ENCODE results near the gene TIMP1.
A peak's percentile ranks its signal among the peaks of the same experiment; 100 is the strongest.

TIMP1 gene

DNA sequence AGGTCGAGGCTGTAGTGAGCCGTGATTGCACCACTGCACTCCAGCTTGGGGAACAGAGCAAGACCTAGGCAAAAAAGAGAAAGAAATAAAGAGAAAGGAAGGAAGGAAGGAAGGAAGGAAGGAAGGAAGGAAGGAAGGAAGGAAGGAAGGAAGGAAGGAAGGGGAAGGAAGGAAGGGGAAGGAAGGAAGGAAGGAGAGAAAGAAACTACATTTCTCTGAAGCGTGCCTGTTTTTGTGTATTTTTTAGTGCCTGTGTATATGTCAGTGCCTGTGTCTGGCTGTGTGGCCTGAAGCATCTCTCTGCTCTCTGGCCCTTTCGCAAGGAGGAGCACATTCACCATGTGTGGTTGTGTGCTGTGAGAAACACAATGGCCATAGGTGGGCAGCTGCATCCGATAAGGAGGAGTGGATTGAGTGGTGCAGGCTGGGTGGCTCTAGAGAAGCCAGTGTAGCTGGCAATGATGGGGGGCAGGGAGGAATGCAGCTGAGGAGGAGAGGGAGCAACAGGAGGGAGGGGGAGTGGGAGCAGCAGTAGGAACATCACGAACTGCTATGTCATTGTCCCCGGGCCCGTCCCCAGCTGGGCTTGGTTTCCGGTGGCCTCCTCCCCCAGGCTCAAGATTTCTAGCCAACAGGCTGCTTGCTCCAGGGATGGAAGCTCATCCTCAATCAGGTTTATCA is 26.0 kb downstream of the TIMP1 start:
- no peak for DNase-seq

DNA sequence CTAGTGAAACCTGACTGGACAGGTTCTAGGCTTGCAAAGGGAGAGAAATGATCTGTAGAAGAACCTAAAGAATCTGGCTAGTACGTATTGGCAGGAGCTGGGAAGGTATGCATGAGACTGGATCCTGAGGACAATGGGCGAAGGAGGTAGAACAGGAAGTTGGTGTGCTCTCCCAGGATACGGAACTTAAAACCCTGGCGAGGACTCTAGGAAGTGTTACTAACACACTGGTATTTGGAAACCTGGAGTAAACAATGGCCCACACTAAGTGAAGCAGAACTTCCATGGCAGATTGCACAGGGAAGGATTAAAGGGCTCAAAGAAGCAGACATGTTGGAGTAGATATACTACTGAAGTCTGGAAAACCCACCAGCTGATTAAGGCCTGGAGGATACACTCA is 28.3 kb downstream of the TIMP1 start:
- no peak for DNase-seq

DNA sequence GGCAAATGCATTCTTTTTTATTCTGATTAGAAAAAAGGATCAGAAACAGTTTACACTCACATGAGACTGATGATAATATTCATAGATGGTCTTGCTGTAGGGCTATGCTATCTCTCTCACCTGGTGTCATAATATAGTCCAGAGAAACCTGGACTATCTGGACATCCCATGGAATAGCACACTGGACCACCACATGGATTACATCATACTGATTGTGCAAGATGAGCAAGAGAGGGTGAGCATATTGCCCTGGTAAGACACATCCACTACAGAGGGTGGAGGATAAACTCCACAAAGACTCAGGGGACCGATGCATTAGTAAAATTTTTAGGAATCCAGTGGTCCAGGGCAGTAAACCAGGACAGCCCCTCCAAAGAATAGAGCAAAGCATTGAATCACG is 29.3 kb downstream of the TIMP1 start:
- no peak for DNase-seq

DNA sequence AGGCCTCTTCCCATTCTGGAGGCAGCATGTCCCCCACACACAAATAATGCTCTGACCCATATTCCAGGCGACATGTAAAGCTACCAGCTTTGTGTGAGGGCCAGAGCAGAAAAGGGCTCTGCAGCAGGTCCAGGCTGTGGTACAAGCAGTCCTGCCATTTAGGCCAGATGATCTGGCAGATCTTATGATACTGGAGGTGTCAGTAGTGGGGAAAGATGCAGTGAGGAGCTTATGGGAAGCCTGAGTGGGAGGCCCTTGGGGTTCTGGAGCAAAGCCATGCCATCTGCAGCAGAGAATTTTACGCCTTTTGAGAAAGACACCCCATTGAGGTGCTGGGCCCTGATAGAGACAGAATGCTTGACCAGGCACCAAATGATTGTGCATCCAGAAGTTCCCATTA is 29.7 kb downstream of the TIMP1 start:
- no peak for DNase-seq

DNA sequence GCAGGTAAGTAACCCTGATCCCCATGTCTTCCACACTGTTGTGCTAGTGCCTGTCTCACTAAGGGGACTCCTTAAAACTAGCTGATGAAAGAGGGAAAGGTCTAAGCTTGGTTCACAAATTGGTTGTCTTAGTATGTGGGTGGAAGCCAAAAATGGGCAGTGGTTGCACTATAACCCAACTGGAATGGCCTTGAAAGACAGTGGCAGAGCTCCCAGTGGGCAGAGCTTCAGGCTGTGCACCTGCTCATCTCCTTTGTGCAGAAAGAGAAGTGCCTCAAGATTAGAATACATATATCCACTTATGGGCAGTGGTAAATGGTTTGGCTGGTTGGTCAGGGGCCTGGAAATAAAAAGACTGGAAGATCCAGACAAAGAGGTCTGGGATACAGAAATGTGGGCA is 30.2 kb downstream of the TIMP1 start:
- DNase-seq, result no peak

DNA sequence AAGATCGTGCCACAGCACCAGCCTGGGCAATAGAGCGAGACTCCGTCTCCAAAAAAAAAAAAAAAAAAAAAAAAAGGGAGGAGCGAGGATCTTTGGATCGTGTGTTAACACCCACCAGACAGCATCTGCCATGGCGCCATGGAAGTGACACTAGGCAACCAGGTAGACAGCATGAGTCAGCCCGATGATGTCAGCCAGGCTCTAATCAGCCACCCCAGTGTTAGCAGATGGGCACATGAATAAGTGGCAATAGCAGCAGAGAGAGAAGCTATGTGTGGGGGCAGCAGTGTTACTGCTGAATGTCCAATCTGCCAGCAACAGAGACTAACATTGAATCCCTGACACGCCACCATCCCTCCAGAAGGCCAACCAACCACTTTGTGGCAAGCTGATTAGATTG is 30.8 kb downstream of the TIMP1 start:
- no peak for DNase-seq

DNA sequence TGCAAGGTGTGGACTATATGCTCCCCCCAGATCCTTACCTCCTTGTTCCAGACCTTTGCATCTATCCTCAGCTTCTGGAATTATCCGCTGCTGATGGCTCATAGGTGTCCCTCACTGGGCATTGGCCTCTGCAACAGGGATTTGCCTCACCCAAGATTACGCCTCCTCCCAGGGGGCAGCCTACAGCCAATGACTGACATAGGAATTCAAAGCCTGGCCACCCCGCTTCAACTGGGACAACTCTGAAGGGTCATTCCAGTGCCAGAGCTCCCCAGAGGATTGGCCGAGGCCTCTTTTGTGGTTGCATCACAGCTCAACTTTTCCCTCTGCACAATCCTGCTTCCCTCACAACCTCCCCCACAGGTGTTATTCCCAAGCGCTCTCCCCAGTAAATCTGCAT is 32.4 kb downstream of the TIMP1 start:
- no peak for DNase-seq

DNA sequence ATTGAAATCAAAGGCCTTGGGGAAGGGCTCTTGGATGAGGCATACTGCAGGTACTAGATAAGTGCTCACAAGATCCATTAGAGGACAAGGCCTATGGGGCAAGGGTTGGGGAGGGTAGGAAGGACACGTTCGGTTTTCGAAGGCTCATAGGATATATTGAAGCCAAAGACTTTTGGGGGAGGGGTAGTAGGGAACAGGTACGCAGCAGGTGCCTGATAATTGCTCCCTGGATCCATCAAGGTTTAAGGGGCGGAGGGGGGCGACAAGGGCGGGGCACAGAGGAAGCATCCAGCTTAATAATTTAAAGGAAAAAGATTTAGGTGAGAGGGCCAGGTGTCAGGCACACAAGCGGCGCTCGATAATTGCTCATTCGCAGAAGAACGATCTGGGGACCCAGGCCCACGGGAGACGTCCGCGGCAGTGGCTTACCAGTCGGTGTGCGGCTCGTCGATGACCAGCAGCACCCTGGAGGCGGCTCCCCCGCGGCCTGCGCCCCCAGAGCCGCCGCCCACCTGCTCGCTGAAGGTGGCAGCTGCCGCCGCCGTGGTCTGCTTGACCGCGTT is 36.8 kb downstream of the TIMP1 start:
- no peak for DNase-seq

DNA sequence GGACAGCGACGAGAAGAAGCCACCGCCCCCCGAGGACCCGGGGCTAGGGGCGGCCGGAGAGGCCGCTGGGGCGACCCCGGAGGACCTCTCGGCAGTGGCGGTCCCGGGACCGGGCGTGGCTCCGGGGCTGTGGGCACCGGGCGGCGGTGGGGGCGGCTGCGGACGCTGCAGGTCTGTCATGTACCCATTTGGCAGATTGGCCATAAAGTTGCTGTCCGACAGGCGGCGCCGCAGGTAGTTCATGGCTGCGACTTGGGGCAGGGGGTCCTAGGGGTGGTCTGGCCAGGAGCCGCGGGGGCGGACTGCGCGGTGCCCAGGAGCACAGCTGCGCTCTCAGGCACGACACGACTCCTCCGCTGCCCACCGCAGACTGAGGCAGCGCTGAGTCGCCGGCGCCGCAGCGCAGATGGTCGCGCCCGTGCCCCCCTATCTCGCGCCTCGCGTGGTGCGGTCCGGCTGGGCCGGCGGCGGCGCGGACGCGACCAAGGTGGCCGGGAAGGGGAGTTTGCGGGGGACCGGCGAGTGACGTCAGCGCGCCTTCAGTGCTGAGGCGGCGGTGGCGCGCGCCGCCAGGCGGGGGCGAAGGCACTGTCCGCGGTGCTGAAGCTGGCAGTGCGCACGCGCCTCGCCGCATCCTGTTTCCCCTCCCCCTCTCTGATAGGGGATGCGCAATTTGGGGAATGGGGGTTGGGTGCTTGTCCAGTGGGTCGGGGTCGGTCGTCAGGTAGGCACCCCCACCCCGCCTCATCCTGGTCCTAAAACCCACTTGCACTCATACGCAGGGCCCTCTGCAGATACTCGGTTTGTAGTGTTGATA is 37.5 kb downstream of the TIMP1 start, which contains the start of gene SYN1:
SYN1 (minus strand) TSS at position 372 of the 817 bp plus-strand sequence; CDS start at position 243, 129 bp downstream.
- DNase-seq, result peak; percentile 70

DNA sequence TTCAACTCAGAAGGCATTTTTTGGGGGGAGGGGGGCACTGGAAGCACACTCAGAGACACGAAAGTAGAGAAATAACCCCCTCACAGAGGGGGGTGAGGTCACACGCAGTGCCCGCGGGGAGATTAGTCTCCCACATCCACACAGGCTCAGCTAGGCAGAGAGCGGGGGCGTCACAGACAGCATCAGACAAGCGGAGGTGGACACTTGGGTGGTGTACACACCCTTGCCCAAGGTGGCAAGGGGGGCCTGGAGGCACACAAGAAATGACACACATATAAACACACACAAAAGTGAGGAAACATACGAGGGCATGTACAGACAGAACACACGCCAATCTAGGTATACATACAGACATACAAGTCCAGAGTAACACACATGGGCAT is 38.1 kb downstream of the TIMP1 start:
- no peak for DNase-seq

DNA sequence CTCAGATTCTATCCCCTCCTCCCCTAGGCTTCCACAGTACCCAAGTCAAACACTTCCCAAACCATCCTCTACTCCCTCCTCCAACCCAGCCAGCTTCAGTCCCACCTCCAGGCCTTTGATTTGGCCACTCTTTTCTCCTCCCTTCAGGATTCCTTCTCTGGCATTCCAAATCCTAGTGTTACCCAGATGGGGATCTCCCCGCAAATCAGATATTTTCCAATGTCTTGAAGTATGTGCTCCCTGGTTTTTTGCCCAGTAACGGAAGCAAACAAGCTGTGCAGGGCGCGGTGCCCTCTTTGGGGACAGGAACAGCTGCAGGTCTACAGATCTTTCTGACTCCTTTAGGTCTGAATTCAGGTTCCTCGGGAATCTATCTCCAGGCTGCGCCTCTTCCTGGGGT is 39.6 kb downstream of the TIMP1 start:
- DNase-seq, result no peak

DNA sequence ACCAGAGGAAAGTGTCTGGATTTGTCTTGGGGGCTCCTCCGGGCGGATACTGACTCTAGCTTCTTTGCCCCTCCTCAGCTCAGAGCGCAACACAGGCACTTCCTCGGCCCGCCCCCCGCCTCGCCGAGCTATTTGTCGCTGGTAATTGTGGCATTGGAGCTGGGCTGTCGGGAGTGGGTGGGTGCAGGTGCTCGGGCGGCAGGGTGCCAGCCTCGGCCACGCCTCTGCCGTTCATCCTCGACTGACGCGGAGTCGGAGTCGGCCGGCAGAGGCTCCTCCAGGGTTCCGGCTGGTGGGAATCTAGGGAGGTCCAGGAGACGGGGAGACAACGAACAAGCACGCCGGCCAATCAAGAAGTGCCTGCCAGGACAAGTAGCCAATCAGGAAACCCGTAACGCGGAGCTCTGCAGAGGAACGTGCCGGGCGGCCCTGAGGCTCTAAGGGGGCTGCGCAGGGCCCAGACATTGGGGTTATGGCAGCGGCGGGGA is 41.3 kb downstream of the TIMP1 start:
- peak; percentile 77 for DNase-seq

DNA sequence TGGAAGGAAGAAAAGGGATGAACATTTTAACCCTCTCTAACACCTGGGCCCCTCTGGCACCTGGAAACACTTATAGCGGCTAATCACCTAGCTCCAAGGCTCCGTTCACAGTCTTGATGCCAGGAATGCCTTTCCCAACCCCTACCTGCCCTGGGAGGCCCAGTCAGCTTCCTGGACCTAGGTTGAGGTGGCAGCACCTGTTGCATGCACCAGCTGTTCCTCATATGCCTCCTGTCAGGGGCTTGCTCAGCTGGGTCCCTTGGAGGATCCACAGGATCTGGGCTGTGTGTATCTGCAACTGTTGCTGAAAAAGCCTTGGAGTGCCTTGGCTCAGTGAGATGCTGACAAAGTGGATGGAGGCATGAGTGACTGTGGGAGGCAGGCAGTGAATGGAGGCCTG is 43.1 kb downstream of the TIMP1 start:
- DNase-seq, result no peak

DNA sequence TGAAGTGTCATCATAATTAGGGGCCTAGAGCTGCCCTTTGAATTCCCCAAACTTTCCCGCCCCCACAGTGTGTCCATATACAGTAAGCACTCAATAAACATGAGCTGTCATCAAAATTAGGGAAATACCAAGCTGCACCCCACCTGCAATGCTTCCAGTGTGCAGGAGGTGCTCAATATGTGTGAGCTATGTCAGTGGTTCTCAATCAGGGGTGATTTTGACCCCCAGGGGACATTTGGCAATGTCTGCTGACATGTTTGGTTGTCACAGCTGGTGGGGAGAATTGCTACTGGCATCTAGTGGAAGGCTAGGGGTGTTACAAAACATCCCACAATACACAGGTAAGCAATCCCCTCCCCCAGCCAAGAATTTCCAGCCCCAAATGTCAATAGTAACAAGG is 46.7 kb downstream of the TIMP1 start:
- no peak for DNase-seq

DNA sequence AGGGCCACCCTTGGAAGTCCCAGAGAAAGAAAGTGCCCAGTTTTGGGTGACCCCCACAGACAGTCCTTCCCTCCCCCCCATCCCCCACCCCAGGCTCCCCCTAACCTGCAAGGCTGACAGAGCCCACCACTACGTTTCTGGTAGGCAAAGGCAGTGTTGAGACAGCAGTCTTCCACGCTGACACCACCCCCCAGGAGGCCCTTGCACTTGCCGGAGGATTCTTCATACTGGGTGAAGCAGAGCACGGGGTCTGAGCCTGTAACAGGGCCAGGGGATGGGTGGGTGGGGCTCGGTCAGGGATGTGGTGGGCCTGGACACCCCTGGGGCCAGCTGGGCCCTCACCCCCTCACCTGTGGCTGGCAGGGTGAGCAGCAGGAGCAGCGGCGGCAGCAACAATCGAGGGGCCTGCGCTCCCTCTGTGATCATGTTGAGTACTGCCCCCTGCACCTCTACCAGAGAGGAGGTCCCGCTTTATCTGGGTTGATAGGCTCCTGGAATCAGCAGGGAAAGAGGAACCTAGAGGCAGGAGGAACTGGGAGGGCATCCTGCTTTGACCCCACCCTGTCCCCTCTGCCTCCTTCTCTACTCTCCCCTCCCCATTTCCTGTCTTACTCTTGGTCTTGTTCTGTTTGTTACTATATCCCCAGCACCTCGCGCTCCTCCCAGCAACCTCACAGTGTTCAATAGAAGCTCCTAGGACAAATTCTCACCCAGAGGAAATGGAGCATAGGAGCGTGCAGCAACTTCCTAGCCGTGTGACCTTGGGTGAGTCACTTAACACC is 47.4 kb downstream of the TIMP1 start, which contains the start of gene CFP:
CFP (minus strand) TSS at position 512 of the 782 bp plus-strand sequence; CDS start at position 426, 86 bp downstream.
- no peak for DNase-seq

DNA sequence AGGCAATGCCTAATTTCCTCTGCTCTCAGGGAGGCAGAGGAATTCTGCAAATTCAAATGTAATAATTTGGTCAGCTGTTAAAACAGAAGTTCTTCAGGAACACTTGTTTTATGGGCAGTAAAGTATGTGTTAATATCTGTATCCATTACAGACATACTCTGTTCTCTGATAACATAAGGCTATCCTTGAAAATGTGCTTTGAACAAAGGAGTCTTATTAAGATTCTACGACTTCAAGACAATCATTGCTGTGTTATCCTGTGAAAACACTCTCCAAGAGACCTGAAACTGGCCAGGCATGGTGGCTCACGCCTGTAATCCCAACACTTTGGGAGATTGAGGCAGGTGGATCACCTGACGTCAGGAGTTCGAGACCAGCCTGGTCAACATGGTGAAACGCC is 49.4 kb downstream of the TIMP1 start:
- DNase-seq, result no peak

DNA sequence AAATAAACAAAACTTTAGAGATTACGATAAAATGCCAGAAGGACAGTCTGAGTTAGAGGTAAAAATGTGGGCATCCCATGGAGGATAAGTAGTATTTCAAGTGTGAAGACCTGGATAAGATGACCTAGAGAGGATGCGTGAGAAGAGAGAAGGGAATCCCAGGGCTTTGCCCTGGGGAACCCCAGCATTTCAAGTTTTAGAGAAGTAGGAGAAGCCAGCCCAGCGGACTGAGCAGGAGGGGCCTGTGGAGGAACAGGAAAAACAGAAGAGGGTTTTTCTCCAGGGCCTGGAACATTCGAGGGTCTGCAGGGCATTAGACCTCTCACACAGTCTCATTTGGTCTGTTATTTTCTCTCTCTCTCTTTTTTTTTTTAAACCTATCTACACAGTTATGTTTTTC is 50.4 kb downstream of the TIMP1 start:
- DNase-seq, result no peak

DNA sequence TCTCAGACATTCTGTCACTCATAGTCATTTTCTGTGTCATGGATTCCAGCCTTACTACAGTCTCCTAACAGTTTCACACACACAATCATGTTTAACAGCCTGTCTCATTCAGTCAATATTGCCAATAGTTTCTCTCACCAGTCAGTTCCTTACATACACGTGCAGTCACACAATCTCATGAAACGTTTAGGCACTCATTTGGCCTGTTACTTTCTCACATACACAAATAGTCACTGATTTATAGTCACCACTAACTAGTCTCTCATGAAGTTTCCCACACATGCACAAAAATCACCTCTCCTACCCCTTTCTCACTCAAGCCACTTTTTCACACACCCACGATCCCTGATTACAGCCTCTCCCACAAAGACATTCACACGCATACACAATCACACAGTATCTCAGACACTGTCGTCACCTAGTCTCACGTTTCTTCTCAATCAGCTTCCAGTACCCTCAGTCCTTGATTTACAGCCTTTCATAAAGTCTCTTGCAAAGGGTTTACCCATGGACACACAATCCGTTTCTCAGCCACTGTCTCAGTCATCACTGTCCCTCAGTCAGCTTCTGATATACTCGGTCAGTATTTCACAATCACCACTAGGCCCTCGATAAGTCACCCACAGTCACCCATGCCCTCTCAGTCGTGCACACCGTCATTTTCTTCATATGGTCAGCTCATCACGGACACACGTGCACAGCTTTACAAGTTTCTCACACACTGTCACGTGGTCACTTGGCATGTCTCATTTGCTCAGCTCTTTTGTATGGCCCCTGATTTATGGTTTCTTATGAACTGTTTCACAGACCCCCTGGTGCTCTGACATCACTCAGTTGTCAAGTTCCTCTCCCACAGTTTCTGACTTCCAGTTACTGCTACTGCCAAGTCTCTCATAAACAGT is 51.7 kb downstream of the TIMP1 start:
- DNase-seq, result no peak

DNA sequence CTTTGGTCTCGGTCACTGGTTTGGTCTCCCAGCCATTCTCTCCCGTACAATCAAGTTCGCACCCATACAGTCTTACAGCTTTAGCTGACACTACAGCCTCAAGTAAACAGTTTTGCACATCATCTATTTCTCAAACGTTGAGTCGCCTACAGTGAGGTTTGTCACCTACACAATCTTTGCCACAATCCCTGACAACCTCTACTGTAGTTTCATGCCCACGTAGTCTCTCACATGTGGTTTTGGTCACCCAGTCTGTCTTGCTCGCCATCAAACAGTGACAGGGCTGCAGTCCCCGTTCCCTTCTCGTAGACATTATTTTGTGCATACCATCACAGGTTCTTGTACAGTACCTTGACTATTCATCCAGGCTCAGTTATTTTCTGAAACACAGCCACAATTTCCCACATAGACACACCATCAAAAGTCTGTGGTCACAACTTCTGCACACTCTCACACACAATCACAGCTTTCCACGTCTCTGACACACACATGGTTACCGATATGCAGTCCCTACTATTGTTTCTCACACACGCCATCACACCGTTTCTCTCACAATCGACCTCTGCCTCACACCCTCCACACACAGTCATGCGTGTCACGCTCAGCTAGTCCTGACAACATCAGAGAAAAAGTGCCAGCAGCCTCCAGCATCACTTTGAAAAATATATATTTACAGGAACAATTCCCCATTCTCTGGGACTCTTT is 52.8 kb downstream of the TIMP1 start:
- DNase-seq, result no peak
